Neural progenitor cell (in vitro differentiated cells): Measurements from ENCODE around the gene EPHA4. TPM values are rescaled to one million over a fixed set of nuclear protein-coding genes. Genes with fewer than 3 reads are reported as not detected.

Experiments used
- DNase-seq: peaks from one replicate; pipeline ENCODE4 v3.0.0-alpha.2; 2016; ENCODE audit warnings: low spot score
- H2AFZ ChIP-seq: fragments of 200-600 bp; sonication (generic); replicated peaks from 2 replicates; pipeline ENCODE4 v1.6.1; 2016; ENCODE audit warnings: antibody characterized with exemption
- H3F3A ChIP-seq: fragments of 200-600 bp; sonication (generic); 2 replicates; pipeline ENCODE4 v1.6.1; 2016; ENCODE audit warnings: antibody characterized with exemption, low read depth
- H3K27ac ChIP-seq: fragments of 200-600 bp; sonication (generic); 2 replicates; pipeline ENCODE4 v1.5.1; 2016; ENCODE audit warnings: mild to moderate bottlenecking
- H3K27me3 ChIP-seq: fragments of 200-600 bp; sonication (generic); 2 replicates; pipeline ENCODE4 v1.6.1; 2016; ENCODE audit warnings: mild to moderate bottlenecking, moderate library complexity
- H3K36me3 ChIP-seq: fragments of 200-600 bp; sonication (generic); 2 replicates; pipeline ENCODE4 v1.5.1; 2016
- H3K4me1 ChIP-seq: fragments of 200-600 bp; sonication (generic); 2 replicates; pipeline ENCODE4 v1.6.1; 2016; ENCODE audit warnings: mixed run types
- H3K4me2 ChIP-seq: fragments of 200-600 bp; sonication (generic); 2 replicates; pipeline ENCODE4 v1.6.1; 2016
- H3K4me3 ChIP-seq: fragments of 200-600 bp; sonication (generic); 2 replicates; pipeline ENCODE4 v1.5.1; 2016
- H3K79me2 ChIP-seq: fragments of 200-600 bp; sonication (generic); 2 replicates; pipeline ENCODE4 v1.6.1; 2016; ENCODE audit warnings: low read depth
- H3K9ac ChIP-seq: fragments of 200-600 bp; sonication (generic); 2 replicates; pipeline ENCODE4 v1.6.1; 2016
- H3K9me3 ChIP-seq: fragments of 200-600 bp; sonication (generic); 2 replicates; pipeline ENCODE4 v1.5.1; 2016; ENCODE audit warnings: low read depth
- H4K20me1 ChIP-seq: fragments of 200-600 bp; sonication (generic); 2 replicates; pipeline ENCODE4 v1.6.1; 2016; ENCODE audit warnings: low read depth
- H3K27ac Mint-ChIP-seq: 3 replicates; pipeline ENCODE4 v1.8.0; 2021; ENCODE audit warnings: mixed read lengths
- H3K27me3 Mint-ChIP-seq: 2 replicates; pipeline ENCODE4 v1.8.0; 2022; ENCODE audit warnings: low read depth, mild to moderate bottlenecking, inconsistent platforms, moderate library complexity, mixed read lengths; ENCODE audit not compliant: insufficient read depth
- H3K36me3 Mint-ChIP-seq: 3 replicates; pipeline ENCODE4 v1.8.0; 2021; ENCODE audit warnings: mixed read lengths
- H3K4me1 Mint-ChIP-seq: 3 replicates; pipeline ENCODE4 v1.8.0; 2021; ENCODE audit warnings: mixed read lengths
- H3K4me3 Mint-ChIP-seq: 3 replicates; pipeline ENCODE4 v1.8.0; 2021; ENCODE audit warnings: mild to moderate bottlenecking, moderate library complexity, mixed read lengths
- H3K9me3 Mint-ChIP-seq: 3 replicates; pipeline ENCODE4 v1.8.0; 2020; ENCODE audit warnings: mixed read lengths
- CTCF ChIP-seq: fragments of 200-600 bp; sonication (generic); IDR thresholded peaks from 2 replicates; pipeline ENCODE4 v1.5.1; 2017; ENCODE audit warnings: antibody characterized with exemption, mild to moderate bottlenecking
- EZH2 ChIP-seq: fragments of 200-600 bp; sonication (generic); IDR thresholded peaks from 2 replicates; pipeline ENCODE4 v1.6.1; 2017; ENCODE audit warnings: antibody characterized with exemption, mild to moderate bottlenecking, moderate library complexity
- EZH2phosphoT487 ChIP-seq: fragments of 200-600 bp; sonication (generic); IDR thresholded peaks from 2 replicates; pipeline ENCODE4 v1.6.1; 2017; ENCODE audit warnings: antibody characterized with exemption
- total RNA-seq: library from RNA; depleted of rRNA; stranded (reverse); fragments of >200 nt; gene quantifications from 2 replicates; pipeline ENCODE4 v1.2.3, GENCODE V29; 2015; ENCODE audit warnings: low replicate concordance

Gene EPHA4
- total RNA-seq, 1 donor from 2014 or later: 323 TPM

- Histone ChIP-seq H3K4me3 (no peak overlapping the region), H2AFZ (no peak overlapping the region), H3K79me2 (no peaks in the 10 kb centered on the region), H3K27me3 (no peaks in the 10 kb centered on the region), H3K9ac (no peak overlapping the region), H3K36me3 (no peaks in the 10 kb centered on the region), H3K4me1 (peaks cover 15% of the 10 kb centered on the region), H4K20me1 (no peaks in the 10 kb centered on the region), H3K4me2 (no peak overlapping the region), H3K9me3 (no peaks in the 10 kb centered on the region), H3K27ac (no peak overlapping the region), H3F3A (peaks cover 19% of the 10 kb centered on the region)
- H3K27me3 Mint-ChIP-seq: peaks cover 3% of the 10 kb centered on the region
- H3K4me1 Mint-ChIP-seq: peaks cover 22% of the 10 kb centered on the region
- H3K27ac Mint-ChIP-seq: no peak overlapping the region
- H3K9me3 Mint-ChIP-seq: no peaks in the 10 kb centered on the region
- no peaks in the 10 kb centered on the region for H3K36me3 Mint-ChIP-seq
- TF ChIP-seq EZH2: no peak
- no peak for TF ChIP-seq EZH2phosphoT487
- TF ChIP-seq CTCF: no peak
- H3K4me3 Mint-ChIP-seq: no peak overlapping the region
- DNase-seq: no peak
These were observed 197.9 kb downstream of the EPHA4 start for GRCh38 chr2:221374234-221374633.

GRCh38 chr2:221372907-221373306 is 199.2 kb downstream of the EPHA4 start:
- H3K36me3 Mint-ChIP-seq: no peaks in the 10 kb centered on the region
- peak overlapping the region; percentile 12 for H3K27ac Mint-ChIP-seq
- Histone ChIP-seq H3K9ac (no peak overlapping the region), H3K36me3 (no peaks in the 10 kb centered on the region), H3F3A (peaks cover 19% of the 10 kb centered on the region), H3K4me3 (peak overlapping the region; percentile 25), H2AFZ (no peak overlapping the region), H3K79me2 (no peaks in the 10 kb centered on the region), H4K20me1 (no peaks in the 10 kb centered on the region), H3K4me2 (peak overlapping the region; percentile 67), H3K9me3 (no peaks in the 10 kb centered on the region), H3K27ac (no peak overlapping the region), H3K4me1 (peaks cover 15% of the 10 kb centered on the region), H3K27me3 (no peaks in the 10 kb centered on the region)
- peak overlapping the region; percentile 71 for H3K4me3 Mint-ChIP-seq
- DNase-seq: peak; percentile 8
- H3K4me1 Mint-ChIP-seq: peaks cover 22% of the 10 kb centered on the region
- H3K27me3 Mint-ChIP-seq: peaks cover 3% of the 10 kb centered on the region
- TF ChIP-seq EZH2 (no peak), EZH2phosphoT487 (no peak), CTCF (no peak)
- H3K9me3 Mint-ChIP-seq: no peaks in the 10 kb centered on the region

- DNase-seq: peak; percentile 70
- Histone ChIP-seq H3K36me3 (no peaks in the 10 kb centered on the region), H3K79me2 (no peaks in the 10 kb centered on the region), H3K4me1 (peaks cover 15% of the 10 kb centered on the region), H3K9me3 (no peaks in the 10 kb centered on the region), H3K4me3 (peak overlapping the region; percentile 25), H3K27me3 (no peaks in the 10 kb centered on the region), H3K27ac (no peak overlapping the region), H3F3A (peaks cover 19% of the 10 kb centered on the region), H3K4me2 (peak overlapping the region; percentile 67), H4K20me1 (no peaks in the 10 kb centered on the region), H2AFZ (peak overlapping the region; percentile 62), H3K9ac (no peak overlapping the region)
- peaks cover 22% of the 10 kb centered on the region for H3K4me1 Mint-ChIP-seq
- peak overlapping the region; percentile 71 for H3K4me3 Mint-ChIP-seq
- H3K9me3 Mint-ChIP-seq: no peaks in the 10 kb centered on the region
- peaks cover 3% of the 10 kb centered on the region for H3K27me3 Mint-ChIP-seq
- peak overlapping the region; percentile 58 for H3K27ac Mint-ChIP-seq
- no peaks in the 10 kb centered on the region for H3K36me3 Mint-ChIP-seq
- TF ChIP-seq EZH2phosphoT487: no peak
- TF ChIP-seq CTCF: peak; percentile 59
- no peak for TF ChIP-seq EZH2
These were observed 199.8 kb downstream of the EPHA4 start for GRCh38 chr2:221372159-221372884.
